GM18520 (cell line): Measurements from ENCODE around the gene SLC28A1.
"Not testable (repeated sequence)": the region's sequence is repeated elsewhere in the genome, so short reads cannot be mapped to it uniquely, and the experiment has no call there.

Experiments used
- ATAC-seq: cut with Tn5 transposase; IDR thresholded peaks from one replicate; pipeline ENCODE4 v1.9.1; 2021; ENCODE audit not compliant: unreplicated experiment

SLC28A1 gene

DNA sequence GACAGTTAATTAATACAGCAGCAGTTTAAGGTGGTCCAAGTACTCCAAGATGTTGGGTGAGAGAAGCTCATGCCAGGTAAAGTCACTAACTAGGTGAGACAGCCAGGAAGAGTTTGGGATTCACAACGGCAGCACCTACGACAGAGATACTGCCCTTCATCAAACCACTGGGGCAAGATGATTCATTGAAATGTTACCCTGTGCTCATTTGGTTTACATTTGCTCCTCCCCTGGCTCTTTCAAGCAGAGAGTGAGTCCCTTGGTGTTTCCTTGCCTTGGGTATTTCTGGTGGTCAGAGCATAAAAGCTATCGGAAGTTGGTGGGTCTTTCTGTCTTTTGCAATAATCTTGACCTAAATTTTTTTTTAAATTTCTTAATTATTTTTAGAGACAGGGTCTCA lies 77.2 kb downstream of the SLC28A1 start:
- no peak for ATAC-seq

DNA sequence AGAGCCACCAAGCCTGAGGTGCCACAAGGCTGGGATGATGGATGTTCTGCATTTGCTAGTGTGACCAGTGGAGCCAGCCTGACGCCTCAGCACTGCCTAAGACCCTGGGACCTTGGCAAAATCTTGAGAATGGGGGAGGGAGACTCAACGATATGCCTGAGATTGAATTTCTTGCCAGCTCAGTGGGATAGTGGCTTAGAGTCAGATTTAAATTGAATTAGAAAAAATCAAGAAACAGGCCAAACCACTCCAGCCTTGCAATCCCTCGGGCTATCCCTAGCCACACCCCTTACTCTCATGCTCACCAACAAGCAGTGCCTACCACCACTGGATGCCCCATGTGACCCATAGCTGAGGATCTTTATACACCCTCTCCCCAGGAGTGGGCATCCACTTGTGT lies 78.5 kb downstream of the SLC28A1 start:
- ATAC-seq = no peak

DNA sequence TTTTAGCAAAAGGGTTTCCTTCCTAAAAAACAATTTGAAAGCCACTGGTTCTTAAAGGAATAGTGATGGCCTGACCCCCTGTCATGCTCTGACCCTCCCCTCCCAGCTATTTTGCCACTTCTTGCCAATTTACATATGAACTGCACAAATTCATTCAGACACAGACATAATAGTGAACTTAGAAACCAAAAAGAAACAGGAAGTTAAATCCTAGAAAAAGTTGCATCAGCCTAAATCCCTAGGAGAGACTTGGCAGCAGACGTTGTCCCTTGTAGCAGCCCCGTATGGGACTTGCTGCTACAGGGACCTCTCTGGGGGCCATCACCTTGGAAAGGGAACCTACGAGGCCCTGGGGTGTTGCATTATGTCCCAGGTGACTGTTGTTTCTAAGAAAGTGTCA lies 82.9 kb downstream of the SLC28A1 start:
- no peak for ATAC-seq

DNA sequence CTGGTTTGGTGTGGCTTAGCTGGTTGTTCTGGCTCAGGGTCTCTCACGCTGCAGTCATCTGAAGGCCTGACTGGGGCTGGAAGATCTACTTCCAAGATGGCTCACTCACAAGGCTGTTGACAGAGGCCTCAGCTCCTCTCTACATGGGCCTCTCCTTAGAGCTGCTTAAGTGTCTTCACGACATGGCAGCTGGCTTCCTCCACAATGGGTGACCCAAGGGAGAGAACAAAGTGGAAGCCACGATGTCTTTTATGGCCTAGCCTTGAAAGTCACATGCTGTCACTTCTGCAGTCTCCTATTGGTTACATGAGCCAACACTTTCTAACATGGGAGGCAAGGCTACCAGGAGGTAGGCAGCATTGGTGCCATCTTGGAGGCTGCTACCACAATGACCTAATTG lies 83.8 kb downstream of the SLC28A1 start:
- no peak for ATAC-seq

DNA sequence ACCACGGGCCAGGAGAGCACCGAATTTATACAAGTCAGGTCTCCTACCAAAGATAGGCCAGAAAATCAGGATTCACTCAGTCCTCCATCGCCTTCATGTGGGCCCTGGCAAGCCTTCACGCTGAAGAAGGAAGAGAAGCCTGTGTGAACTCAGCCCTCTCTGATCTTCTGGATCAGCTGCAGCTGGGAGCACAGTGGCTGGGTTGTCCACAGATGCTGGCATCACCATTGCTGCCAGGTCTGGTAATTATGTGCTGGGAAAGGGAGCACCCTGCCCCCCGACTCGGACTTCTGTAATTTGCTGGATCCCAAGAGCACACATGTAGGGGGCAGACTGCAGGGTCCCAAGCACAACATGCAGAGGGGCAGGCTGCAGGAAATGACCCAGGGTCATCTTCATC lies 84.8 kb downstream of the SLC28A1 start:
- no peak for ATAC-seq

DNA sequence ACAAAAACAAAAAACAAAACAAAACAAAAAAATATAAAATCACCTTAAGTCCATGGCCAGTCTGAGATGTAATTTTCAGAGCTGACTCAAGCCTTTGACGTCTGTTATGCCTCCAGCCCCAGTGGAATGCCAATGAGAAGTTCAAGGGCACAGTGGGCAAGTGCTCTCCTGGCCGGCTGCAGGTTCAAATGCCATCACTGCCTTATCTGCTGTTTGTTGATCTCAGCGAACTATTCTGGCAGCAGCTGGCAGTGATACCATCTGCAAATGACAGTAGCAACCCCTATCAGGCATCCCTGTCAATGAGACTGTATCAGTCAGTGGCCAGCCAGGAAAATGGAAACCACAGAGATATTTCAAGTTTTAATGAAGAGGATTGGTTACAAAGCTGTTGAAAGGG lies 86.4 kb downstream of the SLC28A1 start:
- ATAC-seq = no peak

DNA sequence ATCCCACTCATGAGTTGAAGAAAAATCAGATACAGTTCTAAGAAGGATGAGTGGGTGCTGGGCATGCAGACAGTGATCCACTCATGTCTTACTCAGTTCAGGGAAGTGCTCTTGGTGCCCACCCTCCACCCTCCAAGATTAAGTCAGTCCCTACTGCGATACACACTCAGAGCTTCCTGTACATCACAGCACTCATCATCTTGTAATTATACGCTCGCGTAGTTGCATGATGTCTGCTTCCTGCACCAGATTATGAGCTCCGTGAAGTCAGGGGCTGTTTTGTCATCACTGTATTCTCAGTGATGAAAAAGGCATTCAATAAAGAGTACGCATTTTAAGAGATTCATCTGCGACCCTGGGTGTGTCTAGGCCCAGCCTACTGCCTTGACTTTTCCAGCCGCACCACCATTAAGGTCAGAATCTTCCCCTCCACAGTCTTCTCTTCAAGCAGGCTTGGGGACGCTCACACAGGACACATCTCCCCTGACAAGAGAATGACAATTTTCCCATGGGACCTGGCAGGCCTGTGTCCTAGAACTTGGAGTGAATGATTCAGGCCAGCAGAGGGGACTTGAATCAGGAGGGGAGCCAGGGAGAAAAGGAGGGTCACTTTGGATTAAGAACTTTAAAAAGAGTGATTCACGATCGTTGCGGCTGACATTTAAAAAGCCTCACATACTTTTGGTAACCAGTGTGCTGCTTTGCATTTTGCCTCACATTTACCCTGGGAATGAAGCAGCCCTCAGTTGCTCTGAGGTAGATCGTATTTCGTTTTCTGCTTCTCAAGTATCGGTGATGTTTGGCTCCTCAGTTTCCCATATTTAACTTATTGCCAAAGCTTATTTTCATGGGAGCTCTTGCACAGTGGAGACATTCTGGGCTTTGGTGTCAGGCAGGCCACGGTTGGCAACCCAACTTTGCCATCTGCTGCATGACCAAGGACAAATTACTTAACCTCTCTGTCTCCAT lies 89.3 kb downstream of the SLC28A1 start:
- no peak for ATAC-seq

DNA sequence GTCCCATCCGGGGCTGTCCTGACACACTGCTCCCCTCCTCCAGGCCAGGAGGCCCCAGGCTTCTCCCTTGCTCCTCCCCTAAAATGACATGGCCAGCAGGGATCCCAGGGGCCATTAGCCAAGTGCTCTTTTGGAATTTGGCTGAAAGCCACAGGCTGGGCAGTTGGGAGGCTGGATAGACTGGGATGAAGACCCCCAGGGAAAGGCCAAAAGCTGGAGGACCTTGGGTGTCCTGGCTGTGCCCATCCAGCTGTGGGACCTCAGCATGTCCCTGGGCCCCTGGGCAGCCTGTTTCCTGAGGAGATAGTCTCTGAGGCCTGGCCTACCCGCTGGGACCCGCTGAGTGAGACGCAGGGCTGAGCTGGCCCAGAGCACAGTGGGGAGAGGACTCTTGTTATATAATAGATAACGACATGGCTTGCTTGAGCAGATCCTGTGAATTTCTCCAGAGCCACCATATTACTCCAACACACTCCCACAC lies 91.4 kb downstream of the SLC28A1 start:
- no peak for ATAC-seq

DNA sequence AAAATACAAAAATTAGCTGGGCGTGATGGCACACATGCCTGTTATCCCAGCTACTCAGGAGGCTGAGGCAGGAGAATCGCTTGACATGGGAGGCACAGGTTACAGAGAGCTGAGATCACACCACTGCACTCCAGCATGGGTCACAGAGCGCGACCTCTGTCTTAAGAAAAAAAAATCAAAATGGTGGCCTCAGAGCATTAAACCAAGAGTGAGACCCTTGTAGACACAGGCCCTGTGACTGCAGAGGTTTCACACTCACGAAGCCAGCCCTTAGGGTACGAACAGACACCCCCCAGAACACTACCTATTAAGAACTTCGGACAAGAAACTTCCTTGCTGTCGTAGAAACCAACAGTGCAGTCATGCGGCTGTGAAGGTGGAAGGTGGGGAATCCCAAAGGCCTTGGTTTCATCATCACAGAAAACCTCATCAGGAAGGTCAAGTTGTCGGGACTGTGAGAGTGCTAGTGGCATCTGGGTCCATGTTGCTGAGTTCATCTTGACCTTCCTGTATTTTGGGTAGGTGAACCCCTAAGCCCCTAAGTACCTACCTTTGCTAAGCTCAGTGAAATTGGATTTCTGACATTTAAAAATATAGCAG lies 92.4 kb downstream of the SLC28A1 start:
- no peak for ATAC-seq

DNA sequence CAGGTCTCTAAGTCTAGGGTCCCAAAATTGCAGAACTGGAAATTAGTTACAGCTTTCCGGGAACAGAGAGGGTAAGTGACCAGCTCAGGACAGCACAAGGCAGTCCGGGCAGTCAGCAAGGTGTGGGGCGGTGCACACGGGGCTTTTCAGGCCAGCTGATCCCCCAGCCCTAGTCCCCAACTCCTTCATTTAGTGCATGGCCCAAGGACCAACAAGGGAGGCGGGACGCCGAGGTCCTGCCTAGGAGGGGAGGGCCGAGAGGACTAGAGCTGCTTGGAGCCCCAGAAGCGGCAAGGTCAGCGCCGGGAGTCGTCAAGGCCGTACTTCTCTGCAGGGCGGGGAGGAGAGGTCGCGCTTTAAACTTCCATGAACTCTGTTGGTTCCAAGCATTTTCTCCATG lies 95.2 kb downstream of the SLC28A1 start:
- no peak for ATAC-seq

DNA sequence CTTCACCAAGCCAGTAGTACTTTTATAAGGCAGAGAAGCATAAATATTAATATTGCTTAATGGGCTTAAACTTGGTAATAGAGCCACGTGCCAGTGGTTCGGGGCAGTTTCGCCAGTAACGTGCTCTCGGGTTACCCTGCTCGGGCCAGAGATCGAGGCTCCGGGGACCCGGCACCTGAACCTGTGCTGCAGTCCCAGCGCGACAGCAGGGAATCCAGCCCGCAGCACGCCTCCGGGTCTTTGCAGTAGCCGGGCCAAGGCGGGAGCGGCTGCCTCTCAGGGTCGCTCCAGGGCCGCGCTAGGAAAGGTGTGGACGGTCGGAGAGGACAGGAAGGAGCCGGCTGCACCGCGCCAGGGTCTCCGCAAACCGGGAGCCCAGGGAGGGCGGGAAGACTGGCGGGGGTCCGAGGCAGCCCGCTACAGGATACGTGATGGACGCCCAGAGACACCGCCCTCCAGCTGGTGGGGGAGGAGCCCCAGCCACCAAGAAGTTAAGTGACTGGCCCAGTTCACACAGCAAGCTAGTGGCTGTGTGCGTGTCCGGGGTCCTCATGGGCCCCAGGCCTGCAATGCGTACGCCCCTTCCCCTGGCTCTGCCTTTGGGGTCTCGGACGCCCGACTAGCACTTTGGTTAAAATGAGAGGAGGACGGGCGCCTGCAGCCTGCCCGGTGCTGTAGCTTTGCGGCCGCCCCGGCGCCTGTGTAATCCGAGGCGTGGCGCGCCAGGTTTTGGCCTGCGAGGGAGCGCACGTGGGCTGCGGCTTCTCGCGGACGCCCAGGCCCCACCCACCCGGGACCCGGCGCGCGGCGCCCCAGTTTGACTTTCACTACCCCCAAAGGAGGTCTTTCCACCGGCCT lies 96.0 kb downstream of the SLC28A1 start:
- peak; percentile 29 for ATAC-seq

DNA sequence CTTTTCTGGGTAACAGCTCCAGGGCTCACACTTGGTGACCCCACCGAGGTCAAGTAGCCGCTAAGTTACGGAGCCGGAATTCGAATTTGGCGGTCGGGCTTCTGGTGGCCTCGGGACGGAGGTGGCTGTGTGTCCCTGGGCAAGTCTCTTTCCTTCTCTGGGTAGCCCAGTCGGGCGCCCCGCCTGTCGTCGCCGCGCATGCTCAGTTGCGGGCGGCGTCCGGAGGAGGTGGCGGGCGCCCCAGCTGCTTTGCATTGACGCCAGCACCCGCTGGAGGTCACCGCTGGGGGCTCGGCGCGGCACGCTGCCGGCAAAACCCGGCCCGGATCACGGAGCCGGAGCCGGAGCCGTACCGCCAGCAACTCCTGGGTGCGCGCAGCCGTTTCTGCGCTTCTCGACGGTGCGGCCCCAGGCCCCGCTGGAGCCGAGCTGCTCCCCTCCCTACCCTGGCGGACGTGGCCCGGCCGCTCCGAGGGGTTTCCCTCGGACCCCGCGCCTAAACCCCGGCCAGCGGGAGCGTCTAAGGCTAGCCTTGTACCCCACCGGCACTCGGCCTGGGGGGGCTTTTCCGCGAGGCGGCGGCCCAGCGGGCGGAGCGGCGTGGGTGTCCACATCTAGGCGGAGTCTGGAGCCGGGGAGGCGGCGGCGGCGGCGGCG lies 96.7 kb downstream of the SLC28A1 start:
- ATAC-seq = peak; percentile 62

DNA sequence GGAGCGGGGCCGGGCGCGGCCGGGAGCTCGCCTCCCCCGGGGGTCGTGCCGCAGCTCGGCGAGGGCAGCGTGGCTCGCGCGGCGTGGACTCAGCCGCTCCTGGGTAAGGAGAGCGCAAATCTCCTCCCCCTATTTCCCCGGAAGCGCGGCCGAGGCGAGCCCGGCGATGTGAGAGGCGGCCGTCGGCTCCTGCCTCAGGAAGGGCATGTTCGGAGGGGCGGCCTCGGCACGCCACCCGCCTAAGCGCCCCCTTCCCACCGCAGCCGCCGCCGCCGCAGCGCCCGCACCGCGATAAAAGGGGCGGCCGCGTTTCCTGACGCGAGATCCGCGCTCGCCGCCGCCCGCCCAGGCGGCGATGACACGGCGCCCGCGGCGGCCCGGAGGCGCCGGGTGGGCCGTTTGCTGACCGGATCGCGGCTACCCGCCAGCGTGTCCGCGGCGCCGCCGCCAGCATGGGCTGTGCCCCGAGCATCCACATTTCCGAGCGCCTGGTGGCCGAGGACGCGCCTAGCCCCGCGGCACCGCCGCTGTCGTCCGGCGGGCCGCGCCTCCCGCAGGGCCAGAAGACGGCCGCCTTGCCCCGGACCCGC lies 97.3 kb downstream of the SLC28A1 start, which contains the start of gene PDE8A:
TSS of gene PDE8A (plus strand) at position 146 of the 590 bp plus-strand sequence. CDS start at position 453, 307 bp downstream.
- ATAC-seq = peak; percentile 17

DNA sequence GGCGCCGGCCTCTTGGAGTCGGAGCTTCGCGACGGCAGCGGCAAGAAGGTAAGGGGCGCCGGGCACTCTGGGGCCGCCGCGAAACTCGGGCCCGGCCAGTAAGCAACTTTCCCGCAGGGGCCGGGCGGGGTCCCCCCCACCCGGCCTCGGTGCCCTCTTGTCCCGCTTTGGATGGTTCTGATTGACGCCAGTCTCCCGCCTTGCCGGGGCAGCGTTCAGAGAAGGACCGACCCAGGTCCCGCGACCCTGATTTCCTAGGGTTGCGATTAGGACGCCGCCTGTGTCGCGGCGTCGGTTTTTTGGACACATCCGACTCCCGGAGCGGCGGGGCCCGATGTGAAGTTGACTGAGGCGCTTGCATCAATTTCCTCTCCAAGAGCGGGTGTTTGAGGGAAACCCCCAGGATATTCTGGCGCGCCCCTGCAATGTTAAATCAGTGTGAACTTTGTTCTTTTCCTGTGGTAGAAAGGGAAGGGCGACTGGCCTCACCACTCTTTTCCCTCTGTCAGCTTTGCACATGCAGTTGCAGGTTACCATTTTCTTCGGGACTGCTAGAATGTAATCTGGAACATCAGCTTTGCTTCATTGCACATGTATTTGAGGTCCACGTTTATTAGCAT lies 97.9 kb downstream of the SLC28A1 start:
- ATAC-seq = no peak

DNA sequence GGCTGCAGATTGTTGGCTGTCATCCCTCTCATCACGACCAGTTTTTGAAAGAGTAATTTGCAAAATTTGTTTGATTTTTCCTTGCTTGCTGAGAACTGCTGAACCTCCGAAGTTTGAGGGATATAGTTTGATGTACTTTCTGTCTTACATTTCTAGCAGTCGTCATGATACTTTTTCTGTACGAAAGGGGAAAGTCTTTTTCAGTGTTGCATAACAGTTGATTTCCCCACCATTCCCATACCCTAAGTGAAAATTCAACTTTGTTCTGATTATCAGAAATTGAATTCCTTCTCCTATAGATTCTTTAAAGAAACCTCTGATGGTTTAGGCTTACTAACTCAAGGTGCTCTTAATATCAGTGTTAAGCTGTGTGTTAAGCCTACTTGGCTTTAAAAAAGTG lies 98.8 kb downstream of the SLC28A1 start:
- no peak for ATAC-seq

DNA sequence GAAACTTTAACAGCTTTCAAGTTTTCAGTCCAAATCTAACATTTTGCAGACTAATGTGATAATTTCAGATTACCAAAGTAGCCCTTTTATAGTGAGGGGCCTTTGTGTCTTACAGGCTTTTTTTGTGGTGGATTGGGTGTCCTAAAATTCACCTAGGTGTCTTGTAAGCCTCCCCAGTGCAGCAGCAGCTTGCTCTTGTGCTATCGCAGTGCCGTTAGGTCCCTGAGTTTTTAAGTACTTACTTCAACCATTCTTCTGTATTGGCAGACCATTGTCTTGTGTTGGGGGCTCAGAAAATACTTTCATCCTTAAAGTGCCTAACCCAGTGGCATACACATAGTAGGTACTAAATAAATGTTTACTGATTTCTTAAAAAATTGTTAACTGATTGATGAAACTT lies 99.2 kb downstream of the SLC28A1 start:
- no peak for ATAC-seq

DNA sequence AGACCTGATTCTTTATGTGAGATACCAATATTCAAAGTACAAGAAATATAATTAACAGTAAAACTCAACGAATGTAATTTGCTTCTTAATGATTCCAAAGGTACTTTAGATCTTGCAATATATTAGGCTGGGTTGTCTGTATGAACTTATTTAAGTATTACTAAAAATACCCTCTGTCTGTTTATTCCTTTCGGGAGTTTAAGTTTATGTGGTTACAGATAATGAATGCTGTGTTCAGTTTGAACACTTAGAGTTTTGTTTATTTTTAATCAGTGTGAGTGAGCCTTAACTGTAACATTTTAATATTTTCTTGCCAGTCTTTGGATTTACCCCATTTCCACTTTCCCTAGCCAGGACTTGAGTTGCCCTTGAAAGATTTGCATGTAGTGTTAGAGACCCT lies 100.7 kb downstream of the SLC28A1 start:
- no peak for ATAC-seq

DNA sequence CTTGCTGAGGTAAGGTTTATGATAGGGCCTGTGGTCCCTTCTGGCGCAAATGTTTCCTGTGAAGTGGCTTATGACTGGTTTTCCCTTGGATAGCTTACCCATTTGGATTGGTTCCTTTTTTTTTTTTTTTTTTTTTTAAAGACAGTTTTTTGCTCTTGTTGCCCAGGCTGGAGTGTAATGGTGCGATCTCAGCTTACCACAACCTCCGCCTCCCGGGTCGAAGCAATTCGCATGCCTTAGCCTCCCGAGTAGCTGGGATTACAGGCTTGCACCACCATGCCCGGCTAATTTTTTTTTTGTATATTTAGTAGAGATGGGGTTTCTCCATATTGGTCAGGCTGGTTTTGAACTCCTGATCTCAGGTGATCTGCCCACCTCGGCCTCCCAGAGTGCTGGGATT lies 102.9 kb downstream of the SLC28A1 start:
- ATAC-seq = not testable (repeated sequence)

DNA sequence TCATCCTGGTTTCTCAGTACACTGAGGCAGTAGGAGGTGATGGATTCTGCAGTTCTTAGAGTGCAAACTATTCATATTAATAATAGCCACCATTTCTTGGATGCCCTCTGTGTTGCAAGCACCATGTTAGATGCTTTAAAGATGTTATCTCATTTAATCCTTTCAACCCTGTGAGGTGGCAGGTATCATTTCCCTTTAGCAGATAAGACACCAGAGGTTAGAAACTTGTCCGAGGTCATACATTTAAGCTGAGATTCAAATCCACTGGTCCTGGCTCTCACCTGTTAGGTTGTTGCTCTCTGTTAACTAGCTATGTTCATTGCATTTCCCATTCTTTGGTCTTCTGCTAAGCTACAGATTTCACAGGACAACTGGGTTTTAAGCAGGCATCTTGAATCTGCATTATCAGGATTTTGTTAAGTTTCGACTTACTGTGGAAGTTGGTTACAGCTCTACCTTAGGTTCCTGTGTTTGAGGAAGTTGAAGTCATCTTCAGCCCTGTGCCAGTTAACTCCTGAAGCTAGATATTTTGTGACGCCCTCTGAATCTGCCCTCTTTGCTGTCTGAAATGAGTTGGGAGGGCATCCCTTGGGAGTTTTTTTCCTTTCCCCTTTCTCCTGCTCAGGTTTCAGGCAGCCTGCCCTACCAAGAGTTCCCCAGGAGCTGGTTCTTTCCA lies 103.6 kb downstream of the SLC28A1 start:
- no peak for ATAC-seq
